GM21825 (cell line): ENCODE measurements around the gene TNRC6A.

ENCODE experiments used
- ATAC-seq: cut with Tn5 transposase; IDR thresholded peaks from one replicate; pipeline ENCODE4 v1.9.1; 2021; ENCODE audit warnings: mild to moderate bottlenecking, moderate library complexity; ENCODE audit not compliant: unreplicated experiment

The TNRC6A gene

GRCh38 chr16:24863582-24864437, 134.4 kb downstream of the TNRC6A start:
- no peak for ATAC-seq

DNA sequence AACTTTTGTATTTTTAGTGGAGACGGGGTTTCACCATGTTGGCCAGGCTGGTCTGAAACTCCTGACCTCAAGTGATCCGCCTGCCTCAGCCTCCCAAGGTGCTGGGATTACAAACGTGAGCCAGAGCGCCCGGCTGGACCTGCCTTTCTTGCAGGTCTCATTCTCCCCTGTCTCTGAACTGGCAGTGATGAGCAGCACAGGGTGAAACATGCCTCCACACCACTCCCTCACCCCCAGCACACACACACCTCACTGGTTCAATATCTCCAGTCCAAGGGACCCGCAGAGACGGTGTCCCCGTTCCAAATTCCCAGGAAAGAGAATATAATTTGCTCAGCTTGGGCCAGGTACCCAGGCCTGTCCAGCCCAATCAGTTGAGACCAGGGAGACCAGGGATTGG, 139.6 kb downstream of the TNRC6A start:
- no peak for ATAC-seq

DNA sequence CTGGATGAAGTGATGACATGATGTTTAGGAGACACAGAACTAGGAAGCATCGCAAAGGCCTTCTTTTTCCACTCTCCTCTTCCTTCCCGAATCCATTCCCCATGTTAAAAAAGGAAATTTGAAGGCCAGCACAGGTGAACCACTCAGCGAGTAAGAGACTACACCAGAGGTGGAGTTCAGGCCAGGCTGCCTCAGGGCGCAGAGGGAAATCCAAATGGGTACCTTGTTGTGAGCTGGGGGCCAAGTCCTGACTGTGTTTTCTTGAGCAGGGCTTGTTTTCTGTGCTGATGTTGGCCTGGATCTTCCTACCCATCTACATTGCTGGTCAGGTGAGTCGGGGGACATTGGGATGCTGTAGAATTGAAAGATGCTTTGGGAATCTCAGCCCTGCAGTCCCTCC, 142.4 kb downstream of the TNRC6A start:
- ATAC-seq: no peak

DNA sequence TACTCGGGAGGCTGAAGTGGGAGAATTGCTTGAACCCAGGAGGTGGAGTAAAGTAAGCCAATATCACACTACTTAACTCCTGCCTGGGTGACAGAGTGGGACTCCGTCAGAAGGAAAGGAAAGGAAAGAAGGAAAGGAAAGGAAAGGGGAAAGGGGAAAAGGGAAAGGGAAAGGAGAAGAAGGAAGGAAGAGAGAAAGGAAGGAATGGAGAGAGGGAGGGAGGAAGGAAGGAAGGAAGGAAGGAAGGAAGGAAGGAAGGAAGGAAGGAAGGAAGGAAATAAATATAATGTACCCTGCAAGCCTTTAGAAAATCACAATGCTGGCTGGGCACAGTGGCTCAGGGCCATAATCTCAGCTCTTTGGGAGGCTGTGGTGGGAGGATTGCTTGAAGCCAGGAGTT, 143.6 kb downstream of the TNRC6A start:
- no peak for ATAC-seq

DNA sequence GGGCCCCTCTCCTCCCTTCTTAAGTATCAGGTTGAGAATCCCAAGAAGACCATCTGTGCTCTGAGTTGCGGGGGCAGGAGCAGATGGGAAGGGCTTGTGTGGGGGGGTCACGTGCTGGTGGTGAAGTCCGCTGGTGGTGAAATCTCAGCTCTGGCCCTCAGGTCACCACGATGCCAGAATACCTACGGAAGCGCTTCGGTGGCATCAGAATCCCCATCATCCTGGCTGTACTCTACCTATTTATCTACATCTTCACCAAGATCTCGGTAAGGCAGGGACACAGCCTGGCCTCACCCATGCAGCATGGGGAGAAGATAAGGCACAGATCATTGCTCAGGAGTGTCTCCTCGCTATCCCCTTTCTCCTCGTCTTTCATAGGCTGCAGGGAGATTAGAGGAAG, 146.0 kb downstream of the TNRC6A start:
- no peak for ATAC-seq
